Raji (cell line): ENCODE results near the gene RPL35.

Experiments
- POLR2A ChIP-seq: IDR thresholded peaks from 2 replicates; pipeline ENCODE4 v1.6.1; 2011; ENCODE audit warnings: low read depth, low read length, control low read depth; ENCODE audit not compliant: insufficient read depth

The RPL35 gene

DNA sequence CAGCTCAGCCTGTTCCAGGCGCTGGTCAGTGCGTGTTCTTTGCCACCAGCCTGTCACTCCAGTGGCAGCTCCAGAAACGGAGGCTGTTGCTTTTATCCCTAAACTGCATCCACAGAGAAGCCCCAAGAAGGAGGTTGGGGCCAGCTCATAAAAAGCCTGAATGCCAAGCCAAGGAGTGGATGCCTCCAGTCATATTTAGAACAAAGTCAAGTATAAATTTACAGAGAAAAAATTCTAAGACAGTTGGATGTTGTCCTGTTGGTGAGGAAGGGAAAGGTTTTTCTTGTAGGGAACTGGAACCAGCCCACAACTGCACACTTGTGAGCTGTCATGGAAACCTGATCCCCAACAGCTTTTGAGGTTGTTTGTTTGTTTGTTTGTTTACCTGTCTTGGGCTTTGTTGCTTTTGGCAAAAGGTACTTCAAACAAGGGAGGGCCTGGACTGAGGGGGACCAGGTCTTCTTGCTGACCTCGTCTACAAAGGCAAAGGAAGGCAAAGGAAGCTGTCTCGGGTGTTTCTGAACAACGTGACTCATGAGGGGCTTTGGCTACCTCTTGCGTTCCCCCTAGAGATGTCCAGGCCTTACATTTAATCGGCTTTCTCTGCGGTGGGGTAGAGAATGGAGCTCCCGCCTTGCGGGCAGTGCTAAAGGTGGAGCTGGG is 48.1 kb downstream of the RPL35 start:
- TF ChIP-seq POLR2A, result no peak

DNA sequence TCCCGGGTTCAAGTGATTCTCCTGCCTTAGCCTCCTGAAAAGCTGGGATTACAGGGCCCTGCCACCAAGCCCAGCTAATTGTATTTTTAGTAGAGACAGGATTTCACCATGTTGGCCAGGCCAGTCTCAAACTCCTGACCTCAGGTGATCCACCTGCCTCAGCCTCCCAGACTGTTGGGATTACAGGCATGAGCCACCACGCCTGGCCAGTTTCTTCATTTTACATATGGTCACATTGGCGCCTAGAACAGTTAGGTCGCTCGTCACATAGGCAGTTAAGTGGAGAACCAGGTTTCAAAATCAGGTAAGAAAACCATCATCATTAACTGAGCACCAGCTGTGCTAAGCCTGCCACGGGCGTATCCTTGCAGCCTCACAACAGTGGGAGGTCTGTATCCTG is 48.7 kb downstream of the RPL35 start:
- no peak for TF ChIP-seq POLR2A

DNA sequence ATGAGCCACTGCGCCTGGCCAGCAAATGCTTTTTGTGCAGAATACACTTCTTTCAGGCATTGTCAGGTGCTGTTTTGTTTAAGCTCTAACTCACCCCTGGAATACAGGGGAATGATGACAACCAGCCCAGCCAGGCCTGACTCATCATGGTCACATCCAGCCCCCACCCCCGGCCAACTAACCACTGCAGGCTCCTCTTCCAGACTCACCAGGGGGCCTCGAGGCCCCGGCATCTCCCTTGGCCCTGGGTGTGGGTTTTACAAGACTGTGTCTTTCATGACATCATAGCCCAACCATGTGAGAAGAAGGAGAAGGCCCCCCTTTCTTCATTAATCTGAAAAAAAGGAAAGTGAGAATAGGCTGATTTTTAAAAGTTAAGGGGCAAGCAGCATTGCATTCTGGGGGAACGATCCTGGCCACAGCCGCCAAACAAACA is 49.3 kb downstream of the RPL35 start:
- no peak for TF ChIP-seq POLR2A

DNA sequence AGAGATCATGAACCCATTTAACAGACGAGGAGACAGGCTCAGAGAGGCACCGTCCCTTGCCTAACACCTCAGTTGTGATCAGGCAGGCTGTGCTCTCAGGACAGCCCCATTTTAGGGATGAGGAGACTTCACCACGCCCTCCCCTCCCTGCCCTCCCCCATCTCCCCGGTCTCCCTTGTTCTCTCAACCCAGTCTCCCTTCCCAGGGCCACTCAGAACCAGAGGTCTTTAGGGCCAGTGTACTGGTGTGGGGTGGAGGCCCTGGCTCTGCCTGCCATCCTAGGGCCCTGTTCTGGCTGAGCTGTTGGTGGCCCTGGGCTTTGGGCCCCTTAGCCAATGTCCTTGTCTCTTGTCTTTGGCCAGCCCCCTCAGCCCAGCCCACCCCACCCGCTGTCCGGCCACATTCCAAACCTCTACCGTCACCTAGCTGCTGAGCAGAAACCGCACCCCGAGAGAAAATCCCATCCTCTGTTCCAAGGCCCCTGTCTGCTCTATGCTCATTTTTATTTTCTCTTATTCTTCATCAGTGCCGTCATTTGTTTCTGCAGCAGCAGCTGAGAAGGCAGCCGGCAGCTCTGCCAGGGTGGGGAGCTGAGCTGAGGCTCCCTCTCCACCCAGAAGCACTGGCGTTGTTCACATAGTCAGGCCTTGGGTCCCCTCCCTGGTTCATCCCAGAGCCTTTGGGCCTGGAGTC is 50.9 kb downstream of the RPL35 start:
- TF ChIP-seq POLR2A, result no peak

DNA sequence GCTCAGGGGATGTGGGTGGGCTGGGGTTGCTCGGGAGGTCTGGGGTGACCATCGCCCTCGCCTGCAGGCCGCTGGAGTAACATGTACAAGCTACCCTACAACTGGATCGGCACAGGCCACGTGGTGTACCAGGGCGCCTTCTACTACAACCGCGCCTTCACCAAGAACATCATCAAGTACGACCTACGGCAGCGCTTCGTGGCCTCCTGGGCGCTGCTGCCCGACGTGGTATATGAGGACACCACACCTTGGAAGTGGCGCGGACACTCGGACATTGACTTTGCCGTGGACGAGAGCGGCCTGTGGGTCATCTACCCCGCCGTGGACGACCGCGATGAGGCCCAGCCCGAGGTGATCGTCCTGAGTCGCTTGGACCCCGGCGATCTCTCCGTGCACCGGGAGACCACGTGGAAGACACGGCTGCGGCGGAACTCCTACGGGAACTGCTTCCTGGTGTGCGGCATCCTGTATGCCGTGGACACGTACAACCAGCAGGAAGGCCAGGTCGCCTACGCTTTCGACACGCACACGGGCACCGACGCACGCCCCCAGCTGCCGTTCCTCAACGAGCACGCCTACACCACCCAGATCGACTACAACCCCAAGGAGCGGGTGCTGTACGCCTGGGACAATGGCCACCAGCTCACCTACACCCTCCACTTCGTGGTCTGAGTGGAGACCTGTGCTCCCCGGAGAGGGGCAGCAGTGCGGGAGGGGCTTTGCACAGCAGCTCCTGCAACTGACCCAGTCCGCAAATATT is 51.8 kb downstream of the RPL35 start:
- no peak for TF ChIP-seq POLR2A

DNA sequence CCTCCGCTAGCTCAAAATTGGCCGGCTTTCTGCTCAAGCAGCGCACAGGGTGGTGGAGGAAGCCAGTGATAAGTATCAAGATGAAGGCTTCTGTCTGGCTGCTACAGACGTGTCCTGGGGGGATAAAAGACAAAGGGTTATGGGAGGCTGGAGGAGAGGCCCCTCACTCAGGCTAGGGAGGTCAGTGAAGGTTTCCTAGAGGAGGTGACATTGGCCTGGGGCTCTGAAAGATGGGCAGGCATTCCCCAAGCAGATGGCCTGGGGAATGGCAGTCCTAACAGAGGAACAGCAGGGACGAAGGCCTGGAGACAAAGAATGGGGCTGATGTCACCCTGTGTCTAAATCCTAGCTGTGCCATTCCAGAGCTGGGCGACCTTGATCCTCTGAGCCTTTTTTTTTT is 52.5 kb downstream of the RPL35 start:
- no peak for TF ChIP-seq POLR2A

DNA sequence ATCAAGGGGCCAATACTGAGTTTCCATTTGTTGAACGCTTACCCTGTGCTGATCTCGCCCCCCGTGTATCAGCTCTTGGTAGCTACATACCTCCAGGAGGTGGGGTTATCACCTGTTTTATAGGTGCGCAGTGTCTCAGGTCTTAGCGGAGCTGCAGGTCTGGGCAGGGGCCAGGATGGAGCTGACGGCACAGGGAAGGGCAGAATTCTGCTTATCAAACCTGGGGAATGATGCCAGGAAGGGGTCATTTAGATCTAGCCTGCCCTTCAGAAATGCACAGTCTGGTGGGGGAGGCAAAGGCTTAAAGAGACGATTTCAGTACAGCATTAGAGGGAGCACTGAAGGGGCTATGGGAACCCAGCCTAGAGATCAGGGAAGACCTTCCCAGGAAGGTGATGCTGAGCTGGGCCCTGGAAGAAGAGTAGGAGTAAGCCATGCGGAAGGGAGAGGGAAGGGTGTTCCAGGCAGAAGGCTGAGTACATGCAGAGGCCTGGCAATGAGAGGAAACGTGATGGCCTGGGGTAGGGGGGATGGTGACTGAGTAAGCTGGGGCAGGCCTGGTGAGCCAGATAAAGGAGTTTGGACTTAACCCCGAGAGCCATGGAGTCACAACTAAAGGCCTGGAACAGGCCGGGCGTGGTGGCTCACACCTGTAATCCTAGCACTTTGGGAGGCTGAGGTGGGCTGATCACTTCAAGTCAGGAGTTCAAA is 53.4 kb downstream of the RPL35 start:
- TF ChIP-seq POLR2A, result no peak
